CD14-positive monocyte (primary cell): ENCODE results near the gene SYNM. TPM values are rescaled to one million over a fixed set of nuclear protein-coding genes. Genes with fewer than 3 reads are reported as not detected.

Experiments
- DNase-seq, 3 donors: peaks; one replicate each; pipeline ENCODE4 v3.0.0-alpha.2; 2011 to 2022
- H2AFZ ChIP-seq: 2 replicates; pipeline ENCODE4 v1.6.0; 2012; ENCODE audit warnings: mild to moderate bottlenecking, low read depth, low read length, inconsistent platforms; ENCODE audit not compliant: insufficient read depth, poor library complexity, severe bottlenecking
- H3K27ac ChIP-seq, 2 donors: 1 replicate in 1 of 2; 2 replicates in 1 of 2; pipeline ENCODE4 v1.5.1; 2012 to 2013; ENCODE audit warnings: low read length in 2 of 2, control low read depth in 1 of 2, inconsistent platforms in 1 of 2, low read depth in 1 of 2, mild to moderate bottlenecking in 1 of 2
- H3K27me3 ChIP-seq, 2 donors: one replicate each; pipeline versions ENCODE4 v1.6.0 to v1.6.1; 2011 to 2013; ENCODE audit warnings: low read length in 2 of 2; ENCODE audit not compliant: control insufficient read depth in 2 of 2, insufficient read depth in 2 of 2
- H3K36me3 ChIP-seq, 2 donors: replicated peaks in 1 of 2; 1 replicate in 1 of 2; 2 replicates in 1 of 2; pipeline versions ENCODE4 v1.5.1 to v1.6.1; 2012 to 2013; ENCODE audit warnings: low read length in 2 of 2, control low read depth in 1 of 2, inconsistent platforms in 1 of 2, mild to moderate bottlenecking in 1 of 2; ENCODE audit not compliant: insufficient read depth in 2 of 2, control insufficient read depth in 1 of 2
- H3K4me1 ChIP-seq, 2 donors: 1 replicate in 1 of 2; 2 replicates in 1 of 2; pipeline versions ENCODE4 v1.5.1 to v1.6.1; 2012 to 2013; ENCODE audit warnings: low read length in 2 of 2, control low read depth in 1 of 2, inconsistent platforms in 1 of 2, mild to moderate bottlenecking in 1 of 2, moderate library complexity in 1 of 2; ENCODE audit not compliant: insufficient read depth in 2 of 2, control insufficient read depth in 1 of 2
- H3K4me2 ChIP-seq: replicated peaks from 2 replicates; pipeline ENCODE3; 2012; ENCODE audit warnings: low read length, moderate library complexity, mild to moderate bottlenecking; ENCODE audit not compliant: poor library complexity, severe bottlenecking; ENCODE audit errors: extremely low read depth
- H3K4me3 ChIP-seq, 3 experiments: fragments of 200-600 bp in 1 of 3; sonication (generic) in 1 of 3; replicated peaks in 1 of 3; 1 replicate in 2 of 3; 2 replicates in 1 of 3; pipeline ENCODE4 v1.5.1; 2011 to 2013; ENCODE audit warnings: low read length in 3 of 3, mild to moderate bottlenecking in 3 of 3, control low read depth in 2 of 3, low read depth in 2 of 3, inconsistent platforms in 1 of 3, moderate library complexity in 1 of 3
- H3K79me2 ChIP-seq: 2 replicates; pipeline ENCODE4 v1.6.0; 2012; ENCODE audit warnings: mild to moderate bottlenecking, control low read depth, inconsistent platforms, low read length, moderate library complexity; ENCODE audit not compliant: insufficient read depth
- H3K9ac ChIP-seq: 2 replicates; pipeline ENCODE4 v1.6.0; 2017; ENCODE audit warnings: low read length, mild to moderate bottlenecking; ENCODE audit not compliant: insufficient read depth, poor library complexity, severe bottlenecking
- H3K9me3 ChIP-seq, 2 donors: replicated peaks in 1 of 2; 1 replicate in 1 of 2; 2 replicates in 1 of 2; pipeline versions ENCODE4 v1.5.1 to v1.6.1; 2012 to 2013; ENCODE audit warnings: low read length in 2 of 2, control low read depth in 1 of 2; ENCODE audit not compliant: control insufficient read depth in 1 of 2, insufficient read depth in 1 of 2
- H4K20me1 ChIP-seq: 2 replicates; pipeline ENCODE4 v1.6.0; 2012; ENCODE audit warnings: mild to moderate bottlenecking, low read length, control low read depth, moderate library complexity; ENCODE audit not compliant: insufficient read depth
- H3K27ac Mint-ChIP-seq, 7 donors: one replicate each; pipeline ENCODE4 v1.8.0; 2020; ENCODE audit warnings: mild to moderate bottlenecking in 7 of 7, mixed read lengths in 7 of 7, moderate library complexity in 6 of 7, inconsistent platforms in 2 of 7
- H3K27me3 Mint-ChIP-seq, 3 donors: one replicate each; pipeline ENCODE4 v1.8.0; 2021 to 2022; ENCODE audit warnings: low read depth in 3 of 3, mild to moderate bottlenecking in 3 of 3, mixed read lengths in 3 of 3, moderate library complexity in 3 of 3, inconsistent platforms in 1 of 3
- H3K36me3 Mint-ChIP-seq, 2 donors: one replicate each; pipeline ENCODE4 v1.8.0; 2020; ENCODE audit warnings: mixed read lengths in 2 of 2, inconsistent platforms in 1 of 2, mild to moderate bottlenecking in 1 of 2
- H3K4me1 Mint-ChIP-seq: one replicate; pipeline ENCODE4 v1.8.0; 2020; ENCODE audit warnings: mild to moderate bottlenecking, mixed read lengths
- H3K4me3 Mint-ChIP-seq, 2 donors: one replicate each; pipeline ENCODE4 v1.8.0; 2020; ENCODE audit warnings: mild to moderate bottlenecking in 2 of 2, mixed read lengths in 2 of 2, moderate library complexity in 1 of 2
- H3K9me3 Mint-ChIP-seq, 7 donors: one replicate each; pipeline ENCODE4 v1.8.0; 2020 to 2022; ENCODE audit warnings: mixed read lengths in 7 of 7, mild to moderate bottlenecking in 6 of 7, moderate library complexity in 6 of 7, inconsistent platforms in 2 of 7
- WGBS: methylation state at CpG from one replicate; pipeline ENCODE4 v1.1.5; 2013; ENCODE audit warnings: missing lambda C conversion rate; ENCODE audit not compliant: insufficient coverage; 5-methylcytosine and 5-hydroxymethylcytosine counted together
- intact Hi-C, 2 donors: fragments of 100-400 bp; cut with micrococcal nuclease; formaldehyde crosslinking; loops; one replicate each; pipeline versions ENCODE4 v1.15.0 to v1.15.1; 2023
- polyA plus RNA-seq, 3 donors: library from polyadenylated mRNA; depleted of rRNA in 1 of 3; unstranded in 2 of 3; stranded (reverse) in 1 of 3; fragments of 300-500 nt in 2 of 3; fragments of >200 nt in 1 of 3; fragmentation: Illumina TruSeq in 2 of 3; gene quantifications; 1 replicate in 2 of 3; 2 replicates in 1 of 3; pipeline ENCODE4 v1.2.3, GENCODE V29; 2012 to 2021
- TF ChIP-seq, protein P1 (sequence below): fragments of 200-600 bp; IDR thresholded peaks from one replicate; pipeline ENCODE4 v1.8.0; 2022; ENCODE audit warnings: antibody characterized with exemption, mild to moderate bottlenecking

The SYNM gene
- polyA plus RNA-seq, 3 donors, result 0.04 to 0.05 TPM; not detected in 1

DNA sequence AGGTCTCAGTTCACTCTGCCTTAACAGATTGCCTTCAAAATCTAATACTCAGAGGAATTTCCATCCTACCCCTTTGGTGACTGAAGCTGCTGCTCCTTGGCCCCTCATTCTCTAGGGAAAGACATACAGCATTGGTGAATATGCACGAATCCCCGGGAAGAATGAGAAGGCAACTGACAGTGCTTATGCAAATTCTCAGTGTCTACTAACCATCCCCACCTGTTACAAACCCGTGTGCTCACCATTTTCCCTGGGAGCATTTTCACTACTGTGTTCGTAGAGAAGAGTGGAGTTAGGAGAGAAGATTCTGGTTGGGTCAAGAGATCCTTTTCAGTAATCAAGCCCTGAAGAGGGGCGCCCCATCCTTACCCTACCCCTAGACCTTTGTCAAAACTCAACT, 37.7 kb downstream of the SYNM start:
- H3K4me1 ChIP-seq, result no peaks in the 10 kb centered on the region
- no peaks in the 10 kb centered on the region for H3K79me2 ChIP-seq
- Mint-ChIP-seq H3K4me1 (no peaks in the 10 kb centered on the region), H3K27ac (no peak overlapping the region), H3K27me3 (peaks cover 0 to 6% (median 0%) of the 10 kb centered on the region in 3 donors), H3K36me3 (no peaks in the 10 kb centered on the region), H3K4me3 (no peak overlapping the region), H3K9me3 (peaks cover 0 to 1% (median 0%) of the 10 kb centered on the region in 7 donors)
- no peak overlapping the region for H3K27ac ChIP-seq
- no peaks in the 10 kb centered on the region for H3K36me3 ChIP-seq
- WGBS, result no CpG with 5 or more reads among the region's 5 CpGs
- DNase-seq, result no peak
- H4K20me1 ChIP-seq, result no peaks in the 10 kb centered on the region
- H3K27me3 ChIP-seq, result no peaks in the 10 kb centered on the region
- H3K9me3 ChIP-seq, result no peaks in the 10 kb centered on the region
- H2AFZ ChIP-seq, result no peak overlapping the region
- intact Hi-C loops, result no loop called here
- no peak overlapping the region for H3K4me3 ChIP-seq
- H3K9ac ChIP-seq, result no peak overlapping the region
- TF ChIP-seq, protein P1, sequence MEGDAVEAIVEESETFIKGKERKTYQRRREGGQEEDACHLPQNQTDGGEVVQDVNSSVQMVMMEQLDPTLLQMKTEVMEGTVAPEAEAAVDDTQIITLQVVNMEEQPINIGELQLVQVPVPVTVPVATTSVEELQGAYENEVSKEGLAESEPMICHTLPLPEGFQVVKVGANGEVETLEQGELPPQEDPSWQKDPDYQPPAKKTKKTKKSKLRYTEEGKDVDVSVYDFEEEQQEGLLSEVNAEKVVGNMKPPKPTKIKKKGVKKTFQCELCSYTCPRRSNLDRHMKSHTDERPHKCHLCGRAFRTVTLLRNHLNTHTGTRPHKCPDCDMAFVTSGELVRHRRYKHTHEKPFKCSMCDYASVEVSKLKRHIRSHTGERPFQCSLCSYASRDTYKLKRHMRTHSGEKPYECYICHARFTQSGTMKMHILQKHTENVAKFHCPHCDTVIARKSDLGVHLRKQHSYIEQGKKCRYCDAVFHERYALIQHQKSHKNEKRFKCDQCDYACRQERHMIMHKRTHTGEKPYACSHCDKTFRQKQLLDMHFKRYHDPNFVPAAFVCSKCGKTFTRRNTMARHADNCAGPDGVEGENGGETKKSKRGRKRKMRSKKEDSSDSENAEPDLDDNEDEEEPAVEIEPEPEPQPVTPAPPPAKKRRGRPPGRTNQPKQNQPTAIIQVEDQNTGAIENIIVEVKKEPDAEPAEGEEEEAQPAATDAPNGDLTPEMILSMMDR, result no peak
- H3K4me2 ChIP-seq, result no peak overlapping the region

DNA sequence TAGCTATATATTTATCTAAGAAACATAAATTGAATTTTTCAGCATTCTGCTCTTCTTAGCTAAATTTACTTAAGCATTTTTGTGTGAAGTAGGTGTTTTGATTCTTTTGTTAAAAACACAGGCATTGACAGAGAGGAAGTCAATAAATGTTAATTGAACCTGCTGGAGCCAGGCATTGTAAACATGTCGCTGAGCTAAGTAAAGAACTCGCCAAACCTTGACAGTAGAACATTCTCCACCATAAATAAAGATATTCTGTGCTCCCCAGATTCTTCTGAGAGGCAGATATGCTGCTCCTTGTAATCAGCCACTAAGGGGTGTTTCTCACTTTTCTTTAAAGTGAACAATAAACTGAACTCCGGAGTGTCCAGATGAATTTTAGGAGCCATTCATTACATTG, 38.4 kb downstream of the SYNM start:
- H3K4me2 ChIP-seq, result no peak overlapping the region
- H3K27ac ChIP-seq, result no peak overlapping the region
- H3K4me3 Mint-ChIP-seq, result no peak overlapping the region
- H3K79me2 ChIP-seq, result no peaks in the 10 kb centered on the region
- no peak for DNase-seq
- H3K4me3 ChIP-seq, result no peak overlapping the region
- no peaks in the 10 kb centered on the region for H3K4me1 Mint-ChIP-seq
- H3K27me3 Mint-ChIP-seq, result peaks cover 0 to 6% (median 0%) of the 10 kb centered on the region in 3 donors
- WGBS, result no CpG with 5 or more reads among the region's 3 CpGs
- no peak overlapping the region for H3K9ac ChIP-seq
- peaks cover 0 to 1% (median 0%) of the 10 kb centered on the region in 7 donors for H3K9me3 Mint-ChIP-seq
- no peaks in the 10 kb centered on the region for H3K36me3 ChIP-seq
- no peaks in the 10 kb centered on the region for H4K20me1 ChIP-seq
- no peak overlapping the region for H2AFZ ChIP-seq
- TF ChIP-seq, protein P1, result no peak
- H3K36me3 Mint-ChIP-seq, result no peaks in the 10 kb centered on the region
- no peak overlapping the region for H3K27ac Mint-ChIP-seq
- H3K4me1 ChIP-seq, result no peaks in the 10 kb centered on the region
- H3K9me3 ChIP-seq, result no peaks in the 10 kb centered on the region
- no peaks in the 10 kb centered on the region for H3K27me3 ChIP-seq
- intact Hi-C loops, result no loop called here
